Stimulated activated CD4-positive, alpha-beta T cell treated with anti-CD3 and anti-CD28 coated beads, Interleukin-2, amount 100 ng/mL, for 48 hours (primary cell): Measurements from ENCODE around the gene FBRSL1.
"Not testable (repeated sequence)": the region's sequence is repeated elsewhere in the genome, so short reads cannot be mapped to it uniquely, and the experiment has no call there.

ENCODE experiments used
- DNase-seq, 2 donors: peaks; one replicate each; pipeline ENCODE4 v3.0.0-alpha.2; 2020

The FBRSL1 gene

GRCh38 chr12:132471858-132472255 lies 18.1 kb upstream of the FBRSL1 start:
- DNase-seq: no peak

DNA sequence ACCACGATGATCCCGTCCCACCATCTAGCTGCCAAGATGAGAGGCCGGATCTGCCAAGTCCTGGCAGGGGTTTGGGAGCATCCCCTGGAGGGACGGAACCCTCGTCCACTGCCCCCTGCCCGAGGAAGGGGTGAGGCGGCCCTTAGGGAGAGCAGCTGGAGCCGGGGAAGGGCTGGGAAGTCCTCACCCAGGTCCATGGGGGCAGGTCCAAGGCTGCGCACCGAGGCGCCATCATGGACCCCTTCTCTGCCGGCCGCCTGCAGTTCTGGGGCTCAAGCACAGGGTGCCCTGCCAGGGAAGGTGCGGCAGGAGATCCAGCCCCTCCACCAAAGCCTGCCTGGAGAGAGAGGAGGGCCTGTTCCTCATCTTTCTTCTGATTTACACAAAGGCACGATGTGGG lies 17.6 kb upstream of the FBRSL1 start:
- no peak for DNase-seq

DNA sequence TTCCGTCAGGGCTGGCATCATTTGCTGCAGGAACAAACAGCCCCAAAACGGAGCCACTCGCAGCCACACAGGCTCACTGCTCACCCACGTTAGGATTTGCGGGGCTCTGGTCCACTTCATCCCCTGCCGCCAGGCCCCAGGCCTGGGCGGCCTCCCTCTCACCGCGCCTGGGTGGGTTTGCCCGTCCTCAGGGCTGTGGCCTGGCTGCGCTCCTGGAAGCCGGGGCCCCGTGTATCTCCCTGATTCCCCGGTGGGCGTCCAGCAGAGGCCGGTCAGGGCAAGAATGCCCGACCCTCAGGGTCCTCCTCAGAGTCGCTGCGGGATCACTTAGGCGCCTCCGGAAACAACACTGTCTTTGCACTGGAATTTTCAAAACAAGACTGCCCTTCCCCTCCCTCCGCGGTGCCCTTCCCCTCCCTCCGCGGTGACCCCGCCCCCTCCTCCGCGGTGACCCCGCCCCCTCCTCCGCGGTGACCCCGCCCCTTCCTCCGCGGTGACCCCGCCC lies 15.7 kb upstream of the FBRSL1 start:
- DNase-seq: no peak

DNA sequence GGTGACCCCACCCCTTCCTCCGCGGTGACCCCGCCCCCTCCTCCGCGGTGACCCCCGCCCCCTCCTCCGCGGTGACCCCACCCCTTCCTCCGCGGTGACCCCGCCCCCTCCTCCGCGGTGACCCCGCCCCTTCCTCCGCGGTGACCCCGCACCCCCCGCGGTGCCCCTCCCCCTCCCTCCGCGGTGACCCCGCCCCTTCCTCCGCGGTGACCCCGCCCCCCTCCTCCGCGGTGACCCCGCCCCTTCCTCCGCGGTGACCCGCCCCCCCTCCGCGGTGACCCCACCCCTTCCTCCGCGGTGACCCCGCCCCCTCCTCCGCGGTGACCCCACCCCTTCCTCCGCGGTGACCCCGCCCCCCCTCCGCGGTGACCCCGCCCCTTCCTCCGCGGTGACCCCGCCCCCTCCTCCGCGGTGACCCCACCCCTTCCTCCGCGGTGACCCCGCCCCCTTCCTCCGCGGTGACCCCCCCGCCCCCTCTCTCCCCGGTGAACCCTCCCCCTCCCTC lies 15.1 kb upstream of the FBRSL1 start:
- DNase-seq: not testable (repeated sequence)

DNA sequence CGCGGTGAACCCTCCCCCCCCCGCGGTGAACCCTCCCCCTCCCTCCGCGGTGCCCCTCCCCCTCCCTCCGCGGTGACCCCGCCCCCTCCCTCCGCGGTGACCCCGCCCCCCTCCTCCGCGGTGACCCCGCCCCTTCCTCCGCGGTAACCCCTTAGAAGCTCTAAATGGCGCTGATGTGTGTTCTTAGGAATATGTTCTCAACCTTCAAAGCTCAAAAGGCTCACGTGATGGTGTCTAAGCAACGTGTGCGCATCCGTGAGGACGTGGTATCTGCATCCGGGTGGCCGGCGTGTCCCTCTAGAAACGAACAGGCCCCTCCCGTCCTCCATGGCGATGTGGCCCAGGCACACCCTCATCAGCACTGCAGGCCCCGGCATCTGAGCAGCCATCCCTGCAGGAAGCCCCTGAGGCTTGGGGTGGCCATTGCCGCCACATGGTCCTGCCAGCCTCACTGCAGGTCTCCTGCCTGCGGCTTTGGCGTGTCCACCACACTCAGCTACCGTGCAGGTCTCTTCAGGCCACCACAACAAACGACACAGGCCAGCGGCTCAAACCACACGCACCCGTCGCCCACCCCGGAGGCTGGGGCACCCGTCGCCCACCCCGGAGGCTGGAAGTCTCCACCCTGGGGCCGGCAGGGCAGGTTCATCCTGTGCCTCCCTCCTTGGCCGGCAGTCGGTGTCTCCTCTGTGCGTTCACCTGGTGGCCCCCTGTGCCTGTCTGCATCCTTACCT lies 14.5 kb upstream of the FBRSL1 start:
- no peak for DNase-seq

DNA sequence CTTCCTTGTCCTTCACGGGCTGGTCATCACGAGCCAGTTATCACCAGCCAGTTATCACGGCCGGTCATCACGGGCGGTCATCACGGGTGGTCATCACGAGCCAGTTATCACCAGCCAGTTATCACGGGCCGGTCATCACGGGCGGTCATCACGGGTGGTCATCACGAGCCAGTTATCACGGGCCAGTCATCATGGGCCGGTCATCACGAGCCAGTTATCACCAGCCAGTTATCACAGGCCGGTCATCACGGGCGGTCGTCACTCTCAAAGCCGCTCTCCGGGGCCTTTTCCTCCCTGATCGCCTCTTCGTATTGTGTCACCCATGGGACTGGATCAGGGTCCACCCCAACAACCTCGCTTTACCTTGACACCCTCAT lies 13.9 kb upstream of the FBRSL1 start:
- no peak for DNase-seq

GRCh38 chr12:132476421-132476820 lies 13.5 kb upstream of the FBRSL1 start:
- no peak for DNase-seq

- no peak for DNase-seq
Measured at GRCh38 chr12:132477017-132477702, 12.8 kb upstream of the FBRSL1 start.

GRCh38 chr12:132477703-132478432 lies 12.1 kb upstream of the FBRSL1 start:
- no peak for DNase-seq

GRCh38 chr12:132478433-132478803 lies 11.5 kb upstream of the FBRSL1 start:
- no peak for DNase-seq

DNA sequence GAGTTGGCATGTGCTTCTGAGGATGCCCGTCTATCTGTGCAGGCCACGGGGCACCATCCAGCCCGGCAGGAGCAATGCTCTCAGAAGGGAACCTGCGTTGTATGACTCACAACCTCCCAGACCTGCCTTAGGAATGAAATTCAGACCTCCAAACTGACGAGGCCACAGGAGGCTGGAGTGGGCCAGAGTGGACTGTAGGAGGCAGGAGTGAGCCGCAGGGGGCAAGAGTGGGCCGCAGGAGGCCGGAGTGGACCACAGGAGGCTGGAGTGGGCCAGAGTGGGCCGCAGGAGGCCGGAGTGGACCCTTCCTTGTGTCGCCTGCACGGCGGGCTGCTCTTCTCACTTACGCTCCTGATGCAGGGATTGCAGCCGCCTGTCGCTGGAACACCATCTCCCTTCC lies 11.1 kb upstream of the FBRSL1 start:
- DNase-seq: no peak

DNA sequence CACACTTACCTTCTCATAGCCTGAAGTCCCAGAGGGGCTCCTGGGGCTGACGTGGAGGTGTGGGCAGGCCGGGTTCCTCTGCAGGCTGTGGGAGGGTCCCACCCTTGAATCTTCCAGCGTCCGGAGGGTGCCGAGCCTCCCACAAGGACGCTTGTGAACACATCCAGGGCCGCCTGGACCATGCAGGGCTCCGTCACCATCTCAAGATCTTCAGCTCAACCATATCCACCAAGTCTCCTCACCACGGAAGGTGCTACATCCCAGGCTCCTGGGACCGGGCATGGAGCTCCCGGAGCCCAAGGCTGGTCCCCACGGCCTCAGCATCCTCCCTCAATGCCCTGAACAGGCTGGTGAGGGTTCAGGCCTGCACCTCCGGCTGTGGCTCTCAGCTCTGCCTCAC lies 10.7 kb upstream of the FBRSL1 start:
- DNase-seq: no peak

- no peak for DNase-seq
Measured at GRCh38 chr12:132479938-132480622, 9.9 kb upstream of the FBRSL1 start.

GRCh38 chr12:132480623-132481132 lies 9.3 kb upstream of the FBRSL1 start:
- DNase-seq: no peak

DNA sequence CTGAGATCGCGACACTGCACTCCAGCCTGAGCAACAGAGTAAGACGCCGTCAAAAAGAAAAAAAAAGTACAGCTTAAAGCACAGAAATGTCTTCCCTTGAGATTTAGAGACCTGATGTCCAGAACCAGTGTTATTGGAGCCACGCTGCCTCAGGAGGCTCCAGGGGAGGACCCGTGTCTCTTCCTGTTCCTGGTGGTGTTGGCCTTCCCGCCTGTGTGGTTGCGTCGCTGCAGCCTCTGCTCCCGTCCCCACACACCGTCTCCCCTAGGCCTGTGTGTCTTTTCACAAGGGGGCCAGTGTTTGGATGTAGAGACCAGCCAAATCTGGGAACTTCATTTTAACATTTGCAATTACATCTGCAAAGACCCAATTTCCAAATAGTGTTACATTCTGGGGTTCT lies 8.6 kb upstream of the FBRSL1 start:
- no peak for DNase-seq

GRCh38 chr12:132481771-132482745 lies 7.9 kb upstream of the FBRSL1 start:
- no peak for DNase-seq

- no peak for DNase-seq
Measured at GRCh38 chr12:132482771-132483170, 7.2 kb upstream of the FBRSL1 start.

GRCh38 chr12:132483208-132483607 lies 6.7 kb upstream of the FBRSL1 start:
- no peak for DNase-seq

DNA sequence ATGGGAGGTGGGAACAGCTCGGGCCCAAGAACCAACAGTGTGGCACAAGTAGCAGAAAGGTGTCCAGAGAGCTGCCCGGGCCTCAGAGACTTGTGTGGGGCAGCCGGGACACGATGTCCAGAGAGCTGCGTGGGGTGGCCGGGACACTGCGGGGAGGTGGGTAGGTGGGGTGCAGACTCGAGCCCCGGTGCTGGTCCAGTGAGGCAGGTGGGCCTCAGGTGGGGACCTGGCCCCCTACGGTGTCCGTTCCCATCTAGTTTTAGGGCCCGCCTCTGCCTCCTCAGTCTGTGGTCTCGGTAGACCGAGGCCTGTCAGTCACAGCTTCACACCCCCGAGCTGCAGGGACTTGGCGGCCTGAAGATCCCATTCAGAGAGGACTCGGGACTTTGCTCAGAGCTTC lies 6.3 kb upstream of the FBRSL1 start:
- no peak for DNase-seq

- DNase-seq: no peak
Measured at GRCh38 chr12:132484183-132484890, 5.6 kb upstream of the FBRSL1 start.

DNA sequence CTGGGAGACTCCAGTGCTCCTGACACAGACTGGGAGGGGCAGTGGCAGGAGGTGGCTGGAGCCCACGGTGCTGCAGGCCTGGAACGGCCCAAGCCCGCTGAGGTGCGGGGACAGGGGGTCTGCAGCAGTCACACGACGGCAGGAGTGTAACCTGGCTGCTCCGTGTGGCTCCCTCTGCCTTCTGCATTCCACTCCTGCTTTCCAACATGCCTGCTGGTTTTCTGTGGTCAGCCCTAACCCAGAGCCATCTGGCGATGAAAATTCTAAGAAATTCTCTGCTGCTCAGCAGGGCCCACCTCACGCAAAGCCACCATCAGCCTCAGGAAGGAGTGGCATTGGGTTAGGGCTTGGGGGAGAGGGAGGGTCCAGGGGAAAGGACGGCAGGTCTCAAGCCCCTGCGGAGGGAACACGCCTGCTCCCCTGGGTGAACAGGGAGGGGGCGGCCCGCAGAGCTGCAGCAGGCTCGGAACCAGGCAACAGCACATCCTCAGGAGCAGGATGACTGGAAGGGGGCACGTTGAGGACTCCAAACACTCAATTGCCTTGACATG lies 5.0 kb upstream of the FBRSL1 start:
- no peak for DNase-seq
